Kidney (tissue), 14 donors: ENCODE measurements around the gene IL10RA. TPM values are rescaled to one million over a fixed set of nuclear protein-coding genes. Genes with fewer than 3 reads are reported as not detected.

Source experiments
- DNase-seq, 5 donors: peaks; one replicate each; pipeline ENCODE4 v3.0.0-alpha.2; 2013 to 2020
- FAIRE-seq: peaks from 2 replicates; lab custom pipeline; 2012; peaks lifted over from hg19 to GRCh38; lab: Jason Lieb, UNC
- H3K27ac ChIP-seq, 2 donors: one replicate each; pipeline ENCODE4 v1.7.0; 2013; ENCODE audit warnings: low read depth in 2 of 2, low read length in 2 of 2, inconsistent platforms in 1 of 2
- H3K27me3 ChIP-seq: one replicate; pipeline ENCODE4 v1.7.1; 2013; ENCODE audit warnings: low read length, inconsistent platforms; ENCODE audit not compliant: control insufficient read depth, insufficient read depth
- H3K36me3 ChIP-seq, 3 donors: one replicate each; pipeline versions ENCODE4 v1.7.0 to v1.7.1; 2013; ENCODE audit warnings: low read length in 3 of 3, control low read depth in 1 of 3, inconsistent platforms in 1 of 3; ENCODE audit not compliant: insufficient read depth in 3 of 3, control insufficient read depth in 2 of 3
- H3K4me1 ChIP-seq, 3 donors: one replicate each; pipeline versions ENCODE4 v1.7.0 to v1.7.1; 2013; ENCODE audit warnings: low read length in 3 of 3, inconsistent platforms in 1 of 3, low read depth in 1 of 3; ENCODE audit not compliant: control insufficient read depth in 2 of 3, insufficient read depth in 2 of 3
- H3K4me3 ChIP-seq, 3 donors: one replicate each; pipeline versions ENCODE4 v1.7.0 to v1.8.1; 2013; ENCODE audit warnings: low read length in 3 of 3, control low read depth in 1 of 3, inconsistent platforms in 1 of 3
- H3K9ac ChIP-seq, 3 donors: one replicate each; pipeline versions ENCODE4 v1.7.0 to v1.7.1; 2013; ENCODE audit warnings: low read length in 3 of 3, control low read depth in 1 of 3, inconsistent platforms in 1 of 3
- H3K9me3 ChIP-seq, 3 donors: one replicate each; pipeline versions ENCODE4 v1.7.0 to v1.7.1; 2013; ENCODE audit warnings: low read length in 3 of 3, control low read depth in 1 of 3, inconsistent platforms in 1 of 3; ENCODE audit not compliant: control insufficient read depth in 2 of 3, insufficient read depth in 1 of 3
- intact Hi-C: fragments of 100-400 bp; cut with DNase I; formaldehyde crosslinking; loops from one replicate; pipeline ENCODE4 v1.11.1; 2022
- polyA plus RNA-seq: library from polyadenylated mRNA; stranded (reverse); fragments of 350-450 nt; fragmentation: Illumina TruSeq; extraction: RNeasy Lipid Tissue Mini Kit (QIAGEN cat#74804); gene quantifications from one replicate; pipeline ENCODE4 v1.2.3, GENCODE V29; 2014; ENCODE audit warnings: low read depth, low replicate concordance; ENCODE audit not compliant: insufficient read depth
- total RNA-seq: library from RNA; stranded (reverse); fragmentation: NEBNext Ultra II Directional; extraction: Animal tissue kit (Norgen Biotek cat#: 25700); gene quantifications from one replicate; pipeline ENCODE4 v1.2.1, GENCODE V29; 2021
- TF ChIP-seq, protein P1 (sequence below): IDR thresholded peaks from 3 replicates; pipeline ENCODE4 v1.5.1; 2012; ENCODE audit warnings: mild to moderate bottlenecking, moderate library complexity, borderline replicate concordance; ENCODE audit not compliant: insufficient read depth; ENCODE audit errors: extremely low read depth
- donor health status: control.
- donor health status: control.
- donor health status: control.
- donor health status: control.
- donor health status: control.
- donor health status: DM: yes; HTN: yes; CAD: no.
- donor health status: Normal renal cell carcinoma (clear cell type).

The IL10RA gene
- total and polyA plus RNA-seq, 2 donors from 2014 or later: 1.8 to 37.2 TPM

- no peak for DNase-seq
- Histone ChIP-seq H3K4me1 (peaks cover 0 to 2% (median 0%) of the 10 kb centered on the region in 3 donors), H3K4me3 (no peak overlapping the region), H3K27me3 (no peaks in the 10 kb centered on the region), H3K27ac (no peak overlapping the region), H3K9ac (no peak overlapping the region), H3K9me3 (no peaks in the 10 kb centered on the region), H3K36me3 (no peaks in the 10 kb centered on the region)
- no peak for FAIRE-seq
- TF ChIP-seq, protein P1, sequence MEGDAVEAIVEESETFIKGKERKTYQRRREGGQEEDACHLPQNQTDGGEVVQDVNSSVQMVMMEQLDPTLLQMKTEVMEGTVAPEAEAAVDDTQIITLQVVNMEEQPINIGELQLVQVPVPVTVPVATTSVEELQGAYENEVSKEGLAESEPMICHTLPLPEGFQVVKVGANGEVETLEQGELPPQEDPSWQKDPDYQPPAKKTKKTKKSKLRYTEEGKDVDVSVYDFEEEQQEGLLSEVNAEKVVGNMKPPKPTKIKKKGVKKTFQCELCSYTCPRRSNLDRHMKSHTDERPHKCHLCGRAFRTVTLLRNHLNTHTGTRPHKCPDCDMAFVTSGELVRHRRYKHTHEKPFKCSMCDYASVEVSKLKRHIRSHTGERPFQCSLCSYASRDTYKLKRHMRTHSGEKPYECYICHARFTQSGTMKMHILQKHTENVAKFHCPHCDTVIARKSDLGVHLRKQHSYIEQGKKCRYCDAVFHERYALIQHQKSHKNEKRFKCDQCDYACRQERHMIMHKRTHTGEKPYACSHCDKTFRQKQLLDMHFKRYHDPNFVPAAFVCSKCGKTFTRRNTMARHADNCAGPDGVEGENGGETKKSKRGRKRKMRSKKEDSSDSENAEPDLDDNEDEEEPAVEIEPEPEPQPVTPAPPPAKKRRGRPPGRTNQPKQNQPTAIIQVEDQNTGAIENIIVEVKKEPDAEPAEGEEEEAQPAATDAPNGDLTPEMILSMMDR: no peak
- intact Hi-C loops: no loop called here
Measured at GRCh38 chr11:118048472-118049370, 62.5 kb downstream of the IL10RA start.

DNA sequence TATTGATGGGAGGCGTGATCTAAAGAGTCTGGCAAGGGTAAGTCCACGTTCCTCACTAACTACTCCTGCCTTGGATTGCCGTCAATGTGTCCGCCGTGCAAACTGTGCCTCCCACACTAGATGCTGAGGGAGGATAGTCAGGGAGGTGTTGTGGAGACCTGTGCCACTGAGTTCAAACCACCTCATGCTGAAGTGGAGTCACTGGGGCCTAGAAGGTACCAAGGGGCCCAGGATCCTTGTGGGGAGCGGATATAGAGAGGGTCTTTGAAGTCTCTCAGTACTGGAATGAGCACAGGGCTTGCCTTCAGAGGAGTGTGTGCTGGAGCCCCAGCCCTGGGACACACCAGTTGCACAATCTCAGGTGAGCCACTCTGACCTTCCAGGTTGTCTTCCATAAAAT is 63.6 kb downstream of the IL10RA start:
- intact Hi-C loops: loop anchor here (10.0 kb wide), 1 partner anchor 205 kb away; no protein-coding TSS in a partner anchor
- H3K27ac ChIP-seq: no peak overlapping the region
- FAIRE-seq: no peak
- no peaks in the 10 kb centered on the region for H3K9me3 ChIP-seq
- TF ChIP-seq, protein P1: no peak
- no peaks in the 10 kb centered on the region for H3K36me3 ChIP-seq
- H3K4me3 ChIP-seq: no peak overlapping the region
- peaks cover 0 to 2% (median 0%) of the 10 kb centered on the region in 3 donors for H3K4me1 ChIP-seq
- DNase-seq: no peak
- no peak overlapping the region for H3K9ac ChIP-seq
- H3K27me3 ChIP-seq: no peaks in the 10 kb centered on the region

- no peaks in the 10 kb centered on the region for H3K9me3 ChIP-seq
- H3K27me3 ChIP-seq: no peaks in the 10 kb centered on the region
- no peak overlapping the region for H3K27ac ChIP-seq
- FAIRE-seq (no peak), DNase-seq (no peak)
- intact Hi-C loops: loop anchor here (10.0 kb wide), 1 partner anchor 206 kb away; no protein-coding TSS in a partner anchor
- TF ChIP-seq, protein P1: no peak
- no peaks in the 10 kb centered on the region for H3K36me3 ChIP-seq
- H3K9ac ChIP-seq: no peak overlapping the region
- H3K4me3 ChIP-seq: no peak overlapping the region
- peaks cover 0 to 2% (median 0%) of the 10 kb centered on the region in 3 donors for H3K4me1 ChIP-seq
Measured at GRCh38 chr11:118050208-118050891, 64.2 kb downstream of the IL10RA start.

Other genes with a start within 250 kb of the IL10RA start
- gene DSCAML1, start 189.2 kb upstream of the IL10RA start, total RNA-seq: 17.3 TPM
- gene DSCAML1, start 189.2 kb upstream of the IL10RA start, polyA plus RNA-seq: 0.95 TPM
- gene FXYD2, start 161.7 kb upstream of the IL10RA start, total RNA-seq: 2,527 TPM
- gene FXYD2, start 161.7 kb upstream of the IL10RA start, polyA plus RNA-seq: 9,664 TPM
- 62.7 TPM for gene FXYD6, start 109.7 kb upstream of the IL10RA start, total RNA-seq
- gene FXYD6, start 109.7 kb upstream of the IL10RA start, polyA plus RNA-seq: 57.8 TPM
- 1.9 TPM for gene TMPRSS13, start 57.0 kb upstream of the IL10RA start, total RNA-seq
- 1.2 TPM for gene TMPRSS13, start 57.0 kb upstream of the IL10RA start, polyA plus RNA-seq
- gene TMPRSS4, start 90.7 kb downstream of the IL10RA start, total RNA-seq: 234 TPM
- 27.8 TPM for gene TMPRSS4, start 90.7 kb downstream of the IL10RA start, polyA plus RNA-seq
- gene SMIM35, start 100.6 kb downstream of the IL10RA start, total RNA-seq: not detected
- 0.80 TPM for gene SMIM35, start 100.6 kb downstream of the IL10RA start, polyA plus RNA-seq
- gene SCN4B, start 166.4 kb downstream of the IL10RA start, total RNA-seq: 3.5 TPM
- 1.4 TPM for gene SCN4B, start 166.4 kb downstream of the IL10RA start, polyA plus RNA-seq
- 0.25 TPM for gene SCN2B, start 190.2 kb downstream of the IL10RA start, total RNA-seq
- gene SCN2B, start 190.2 kb downstream of the IL10RA start, polyA plus RNA-seq: 0.54 TPM
- 17.1 TPM for gene JAML, start 238.6 kb downstream of the IL10RA start, total RNA-seq
- 2.5 TPM for gene JAML, start 238.6 kb downstream of the IL10RA start, polyA plus RNA-seq